ENCODE measurements around the gene RXYLT1.

- TF ChIP-seq CTCF (IDR thresholded peaks at IDR 0.05) = no peak
- no peak for TF ChIP-seq POLR2A (IDR thresholded peaks at IDR 0.05)
Measured at GRCh38 chr12:63836046-63836445, 56.3 kb downstream of the RXYLT1 start.

All from body of pancreas (tissue), 4 donors.